Activated CD8-positive, alpha-beta memory T cell treated with anti-CD3 and anti-CD28 coated beads, Interleukin-2, amount 50 U/mL, for 4 hours (primary cell): ENCODE measurements around the gene MGLL.

ENCODE experiments used
- DNase-seq: peaks from one replicate; pipeline ENCODE4 v3.0.0-alpha.2; 2020

The MGLL gene

DNA sequence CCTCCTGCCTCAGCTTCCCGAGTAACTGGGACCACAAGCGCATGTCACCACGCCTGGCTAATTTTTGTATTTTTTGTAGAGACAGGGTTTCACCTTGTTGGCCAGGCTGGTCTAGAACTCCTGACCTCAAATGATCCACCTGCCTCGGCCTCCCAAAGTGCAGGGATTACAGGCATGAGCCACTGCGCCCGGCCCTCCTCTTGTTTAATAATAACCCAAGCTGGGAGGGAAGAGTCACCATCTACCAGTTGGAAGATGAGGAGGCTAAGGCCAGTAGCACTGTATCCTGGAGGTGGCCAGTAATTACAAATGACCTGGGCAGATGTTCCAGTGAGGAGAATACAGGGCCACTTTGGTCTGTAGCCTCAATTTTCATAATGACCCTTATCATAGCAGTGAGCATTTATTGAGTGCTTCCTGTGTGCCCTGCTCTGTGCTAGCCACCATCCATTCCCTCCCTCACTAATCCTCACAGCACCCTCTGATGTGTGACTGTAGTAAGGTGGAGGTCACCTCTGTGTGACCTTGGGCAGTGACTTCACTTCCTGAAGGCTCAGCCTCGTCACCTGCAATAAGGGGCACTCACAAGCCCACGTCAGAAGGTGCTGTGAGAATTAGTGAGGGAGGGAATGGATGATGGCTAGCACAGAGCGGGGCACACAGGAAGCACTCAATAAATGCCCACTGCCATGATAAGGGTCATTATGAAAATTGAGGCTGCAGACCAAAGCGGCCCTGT is 85.3 kb downstream of the MGLL start:
- no peak for DNase-seq

DNA sequence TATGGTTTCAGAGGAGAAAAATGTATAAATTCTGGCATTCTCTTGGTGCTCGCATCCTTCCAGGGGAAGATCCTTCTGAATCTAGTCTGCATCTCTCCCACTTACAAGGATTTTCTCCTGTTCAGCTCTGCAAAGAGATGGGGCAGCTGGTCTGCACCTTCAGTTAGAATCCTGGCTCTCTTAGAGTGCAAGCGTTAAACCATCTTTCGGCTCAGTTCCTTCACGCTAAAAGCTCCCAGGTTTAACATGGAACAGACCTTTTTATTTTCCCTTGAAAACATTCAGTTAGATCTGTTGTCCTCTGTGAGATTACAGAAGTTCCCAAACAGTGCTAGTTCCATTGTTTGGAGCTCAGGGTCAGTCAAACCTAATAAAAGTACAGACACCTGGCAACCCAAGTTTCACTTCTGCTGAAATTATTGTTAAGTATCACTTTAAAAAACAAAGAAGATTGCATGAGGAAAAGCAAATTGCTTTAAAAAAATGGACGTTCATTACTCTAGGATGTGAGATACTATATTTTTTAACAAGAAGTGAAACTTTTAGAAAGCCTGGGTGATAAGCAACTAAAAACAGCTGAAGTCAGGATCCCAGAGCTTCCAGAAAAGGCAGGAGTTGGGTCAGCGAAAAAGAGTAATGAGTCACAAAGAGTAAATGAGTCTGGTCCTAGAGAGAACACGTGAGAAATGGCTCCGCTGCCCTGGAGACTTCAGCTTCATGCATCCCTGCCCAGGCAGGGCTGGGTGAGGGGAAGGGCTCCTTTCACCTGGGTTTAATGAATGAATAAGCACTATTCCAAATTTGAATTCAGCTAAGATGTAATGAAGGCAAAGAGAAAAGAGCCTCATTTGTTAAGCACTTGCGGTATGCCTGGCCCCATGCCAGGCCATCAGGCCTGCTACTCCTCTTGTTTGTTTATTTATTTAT is 86.3 kb downstream of the MGLL start:
- DNase-seq: no peak

DNA sequence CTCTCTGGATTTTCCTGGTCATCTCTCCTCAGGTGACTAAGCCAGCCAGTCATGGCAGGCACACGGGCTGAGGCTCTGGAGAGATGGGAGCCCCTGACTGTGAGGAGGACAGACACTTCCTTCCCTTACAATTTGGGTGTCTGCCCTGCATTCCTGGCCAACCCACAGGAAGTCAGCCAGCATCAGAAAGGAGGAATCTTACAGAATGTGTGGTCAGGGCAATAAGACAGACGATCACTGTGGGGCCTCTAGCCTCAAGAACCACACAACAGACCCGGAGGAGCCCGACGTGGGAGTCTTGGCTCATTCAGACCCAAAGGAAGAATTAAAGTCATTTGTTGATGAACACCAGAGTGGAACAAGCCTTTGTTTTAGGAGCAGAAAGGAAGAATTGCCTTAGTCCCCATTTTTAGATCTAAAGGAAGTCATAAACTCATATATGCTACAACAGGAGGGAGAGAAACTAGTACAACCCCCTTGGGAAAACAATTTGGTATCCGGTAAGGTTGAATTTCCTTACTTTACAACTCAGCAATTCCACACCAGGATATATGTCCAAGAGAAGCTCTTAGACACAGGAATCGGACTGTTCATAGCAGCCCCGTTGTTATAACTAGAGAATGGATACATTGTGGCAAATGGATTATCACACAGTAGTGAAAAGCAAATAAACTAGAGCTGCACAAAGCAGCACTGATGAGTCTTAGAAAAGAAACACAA is 87.4 kb downstream of the MGLL start:
- DNase-seq: no peak

DNA sequence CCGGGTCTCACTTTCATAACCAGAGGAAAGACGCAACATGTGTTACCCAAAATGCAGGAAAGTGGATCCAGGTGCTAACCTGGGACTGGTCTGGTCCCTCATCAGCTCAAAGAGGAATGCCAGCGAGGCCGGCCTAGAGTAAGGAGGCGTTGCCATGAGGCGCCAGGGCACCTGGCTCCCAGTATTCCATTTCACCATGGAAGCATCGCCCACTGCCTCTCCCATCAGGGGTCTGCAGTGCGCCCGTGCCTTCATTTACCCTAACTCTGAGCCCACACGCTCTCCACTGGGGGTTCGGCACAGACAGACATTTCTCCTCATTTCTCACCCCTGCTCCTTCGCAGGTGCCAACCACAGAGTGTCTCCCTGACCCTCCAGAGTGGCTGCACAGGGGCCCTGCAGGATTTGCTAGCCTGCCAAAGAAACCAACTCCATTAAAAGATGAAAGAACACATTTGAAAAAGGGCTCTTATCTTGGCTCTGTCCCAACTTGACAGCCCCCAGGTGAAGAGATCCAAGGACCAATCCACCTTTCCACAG is 88.1 kb downstream of the MGLL start:
- no peak for DNase-seq

DNA sequence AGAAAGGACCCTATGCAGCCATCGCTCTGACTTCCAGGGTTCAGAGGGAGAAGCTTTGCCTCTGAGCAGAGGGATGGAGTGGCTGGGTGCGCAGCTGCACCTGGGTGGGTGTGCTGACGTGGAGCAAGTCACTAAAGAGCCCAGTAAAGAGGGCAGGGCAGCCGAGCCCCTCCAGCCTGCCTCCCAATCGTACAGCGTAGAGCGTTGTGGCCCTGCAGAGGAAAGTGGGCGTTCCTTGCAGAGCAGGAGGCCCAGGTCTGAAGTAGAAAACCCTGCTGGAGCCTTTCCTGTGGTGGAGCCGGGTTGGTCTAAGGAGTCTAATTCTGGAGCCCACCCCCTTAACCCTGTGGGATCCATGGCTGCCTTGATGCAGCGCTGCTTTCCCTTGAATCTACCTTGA is 88.5 kb downstream of the MGLL start:
- no peak for DNase-seq

DNA sequence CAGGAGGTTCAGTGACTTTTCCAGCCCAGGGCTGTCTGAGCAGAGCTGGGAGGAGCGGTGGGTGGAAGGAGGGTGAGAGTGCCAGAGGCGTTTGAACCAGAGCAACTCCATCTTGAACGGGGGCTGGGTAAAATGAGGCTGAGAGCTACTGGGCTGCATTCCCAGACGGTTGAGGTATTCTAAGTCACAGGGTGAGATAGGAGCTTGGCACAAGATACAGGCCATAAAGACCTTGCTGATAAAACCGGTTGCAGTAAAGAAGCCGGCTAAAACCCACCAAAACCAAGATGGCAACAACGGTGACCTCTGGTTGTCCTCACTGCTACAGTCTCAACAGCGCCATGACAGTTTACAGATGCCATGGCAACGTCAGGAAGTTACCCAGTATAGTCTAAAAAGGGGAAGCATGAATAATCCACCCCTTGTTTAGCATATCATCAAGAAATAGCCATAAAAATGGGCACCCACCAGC is 89.4 kb downstream of the MGLL start:
- no peak for DNase-seq

DNA sequence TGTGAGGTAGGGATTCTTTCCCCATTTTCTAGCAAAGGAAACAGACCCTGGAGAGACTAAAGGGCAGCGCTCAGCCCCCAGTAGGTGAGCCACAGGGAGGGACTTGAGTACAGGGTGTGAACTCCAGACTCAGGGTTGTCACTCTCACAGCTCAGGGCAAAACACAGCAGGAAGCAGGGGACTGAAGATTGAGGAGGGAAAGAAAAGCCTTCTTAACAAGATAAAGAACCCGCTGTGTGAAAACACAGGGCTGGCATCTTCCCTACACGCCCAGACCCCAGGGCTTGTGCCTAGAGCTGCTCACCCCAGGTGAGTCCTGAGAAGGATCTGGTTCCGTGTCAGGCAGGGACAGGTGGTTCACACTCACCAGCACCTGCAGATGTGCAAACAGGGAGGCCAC is 90.0 kb downstream of the MGLL start:
- DNase-seq: no peak

DNA sequence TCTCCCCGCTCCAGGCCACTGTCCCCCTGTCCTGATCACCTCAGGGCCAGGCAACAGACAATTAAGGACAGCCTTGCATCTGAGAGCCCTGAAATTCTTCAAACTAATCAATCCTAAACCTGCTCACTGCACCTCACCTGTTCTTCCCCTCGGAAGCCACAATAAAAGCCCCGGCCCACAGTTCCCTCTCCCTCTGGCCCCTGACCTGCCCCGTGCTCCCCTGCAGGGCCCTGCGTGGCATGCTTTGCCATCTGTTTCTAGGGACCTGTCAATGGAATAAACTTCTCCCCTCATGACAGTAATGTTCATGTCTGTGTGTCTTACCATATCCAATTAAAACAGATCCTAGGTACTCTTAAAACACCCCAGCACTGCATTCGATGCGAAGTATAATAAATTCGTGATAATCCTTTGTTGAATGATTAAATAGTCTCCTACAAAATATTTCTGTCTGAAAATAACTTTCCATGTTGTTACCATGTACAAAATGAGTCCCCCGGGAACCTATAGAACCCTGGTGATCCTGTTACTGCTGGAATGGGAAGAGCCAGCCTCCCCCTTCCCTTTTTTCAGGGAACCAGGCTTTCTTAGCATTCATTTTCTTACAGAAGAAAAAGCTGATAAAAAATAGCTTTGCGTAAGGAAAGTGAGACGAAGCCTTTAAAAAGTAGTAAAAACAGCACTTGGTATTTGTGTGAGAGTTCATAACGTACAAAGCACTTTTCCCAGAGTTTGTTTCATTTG is 90.6 kb downstream of the MGLL start:
- DNase-seq: no peak

DNA sequence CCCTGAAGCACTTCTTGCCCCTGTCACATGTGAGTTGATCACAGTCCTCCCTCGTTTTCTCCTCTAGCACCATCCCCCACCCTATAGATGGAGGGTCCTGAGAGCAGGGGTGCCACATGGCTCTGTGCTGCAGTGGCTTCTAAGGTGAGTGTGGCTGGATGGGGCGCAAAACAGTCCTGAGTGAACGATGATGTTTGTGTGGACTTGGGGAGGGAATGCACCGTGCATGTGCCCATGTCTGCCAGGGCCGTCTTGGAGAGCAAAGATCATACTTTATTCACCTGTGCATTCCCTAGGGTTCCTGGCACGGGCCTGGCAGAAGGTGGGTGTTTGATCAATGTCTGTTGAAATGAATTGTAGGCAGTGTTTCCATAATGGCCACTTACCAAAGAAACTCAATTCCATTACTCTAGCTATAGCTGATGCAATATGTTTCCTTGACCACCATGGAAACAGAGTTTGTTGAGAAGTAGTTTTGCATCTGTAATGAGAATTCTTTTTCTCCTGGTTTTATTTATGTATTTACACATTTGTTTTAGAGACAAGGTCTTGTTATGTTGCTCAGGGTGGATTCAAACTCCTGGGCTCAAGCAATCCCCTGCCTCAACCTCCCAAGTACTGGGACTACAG is 91.5 kb downstream of the MGLL start:
- DNase-seq: no peak

DNA sequence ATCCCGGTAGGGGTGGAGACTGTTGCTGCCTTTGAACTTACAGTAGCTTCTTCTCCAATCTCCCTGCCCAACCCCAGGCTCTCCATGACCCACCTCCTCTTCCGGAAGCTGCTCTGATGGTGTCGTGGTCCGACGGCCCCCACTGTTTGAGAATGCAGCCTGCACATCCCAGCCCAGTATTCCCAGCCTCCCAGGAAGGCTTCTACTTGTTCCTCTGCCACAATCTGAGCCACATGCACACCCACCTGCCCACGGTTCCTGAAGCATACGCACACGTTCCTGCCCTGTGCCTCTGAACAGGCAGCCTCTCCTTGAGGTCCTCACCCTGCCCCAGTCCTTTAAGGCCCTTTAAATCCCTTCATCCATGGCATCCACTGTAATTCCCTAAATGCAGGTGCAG is 92.1 kb downstream of the MGLL start:
- DNase-seq: no peak

DNA sequence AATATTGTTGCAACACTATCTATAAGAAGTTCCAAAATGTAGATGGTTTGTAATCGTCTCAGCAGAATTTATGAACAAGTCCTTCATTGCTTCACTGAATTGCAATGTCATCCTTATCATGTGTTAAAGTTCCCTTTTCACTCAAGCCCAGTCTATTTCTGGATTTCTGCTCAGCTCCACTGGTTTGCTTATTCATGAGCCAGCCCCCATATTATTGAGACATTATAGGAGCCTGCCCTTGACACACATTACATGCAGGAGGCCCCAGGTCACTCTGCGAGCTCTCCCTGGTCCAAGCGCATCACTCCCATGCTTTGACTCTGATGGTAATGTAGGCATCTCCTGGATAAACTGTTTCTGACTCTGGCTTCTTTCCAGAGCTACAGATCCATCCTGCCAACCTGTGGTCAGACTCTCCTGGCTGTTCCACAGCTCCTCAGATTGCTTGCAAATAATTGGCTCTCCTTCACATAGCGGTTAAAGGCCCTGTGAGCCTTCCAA is 92.7 kb downstream of the MGLL start:
- no peak for DNase-seq

DNA sequence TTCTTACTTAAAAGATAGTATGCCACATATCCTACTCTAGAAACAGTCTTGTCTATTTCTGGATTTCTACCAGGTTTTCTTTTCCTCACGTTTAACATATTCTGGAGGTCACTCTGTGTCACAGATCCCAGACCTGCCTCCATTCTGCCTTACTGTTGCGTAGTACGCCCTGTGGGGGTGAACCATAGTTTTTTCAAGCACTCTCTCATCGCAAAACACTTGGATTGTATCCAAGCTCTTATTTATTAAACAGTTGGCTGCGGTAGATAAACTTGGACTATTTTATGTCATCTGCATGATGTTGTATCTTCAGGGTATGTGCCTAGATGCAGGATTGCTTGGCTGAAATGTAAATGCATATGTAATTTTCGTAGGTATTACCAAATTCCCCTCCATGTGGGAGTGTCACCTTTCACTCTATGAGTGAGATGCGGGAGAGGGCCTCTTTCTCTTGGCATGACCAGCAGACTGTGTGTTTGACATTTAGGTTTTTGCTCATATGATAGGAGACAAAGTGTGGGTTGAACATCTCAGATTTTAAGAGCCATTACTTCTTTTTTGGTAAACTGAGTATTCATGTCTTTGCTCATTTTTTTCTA is 93.8 kb downstream of the MGLL start:
- DNase-seq: no peak

DNA sequence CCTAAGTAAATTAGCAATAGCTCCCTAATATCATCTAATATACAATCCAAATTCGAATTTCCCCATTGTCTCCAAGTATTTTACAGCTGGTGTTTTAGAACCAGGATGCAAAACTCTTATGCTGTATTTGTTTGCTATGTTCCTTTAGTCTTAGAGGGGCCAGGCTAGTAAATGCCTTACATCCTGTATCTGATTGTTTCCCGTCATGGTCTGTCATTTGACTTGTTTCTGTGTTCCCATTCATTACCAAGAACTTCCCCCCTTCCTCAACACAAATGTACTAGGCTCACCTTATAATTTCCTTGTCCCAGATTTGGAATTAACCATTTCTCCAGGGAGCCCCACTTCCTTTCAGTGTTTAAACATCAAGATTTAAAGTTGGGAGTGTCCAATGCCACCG is 95.4 kb downstream of the MGLL start:
- DNase-seq: no peak

DNA sequence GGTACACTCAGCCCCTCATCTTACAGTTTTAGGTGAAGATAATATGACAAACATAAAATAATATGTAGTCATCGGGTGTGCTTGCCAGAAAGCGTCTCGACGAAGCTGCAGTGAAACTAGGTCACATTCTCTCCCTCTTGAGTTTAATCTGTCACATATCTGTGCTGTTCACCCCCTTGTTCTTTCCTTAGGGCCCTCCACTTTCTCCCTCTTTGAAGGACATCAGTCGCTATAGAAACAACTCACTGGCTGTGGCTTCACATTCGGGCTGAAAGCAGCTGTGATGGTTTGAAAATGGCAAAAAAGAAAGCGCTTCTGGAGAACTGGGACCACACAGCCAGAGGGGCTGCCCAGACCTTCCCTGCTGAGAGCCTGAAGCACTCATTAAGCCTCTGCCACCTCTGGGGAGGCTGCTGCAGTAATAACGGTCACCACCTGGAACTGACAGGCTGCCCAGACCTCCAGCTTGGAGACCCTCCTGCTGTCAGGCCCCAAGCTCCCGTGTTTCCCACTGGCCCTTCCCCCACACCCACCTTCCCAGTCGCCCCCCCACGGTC is 99.2 kb downstream of the MGLL start:
- DNase-seq: no peak

DNA sequence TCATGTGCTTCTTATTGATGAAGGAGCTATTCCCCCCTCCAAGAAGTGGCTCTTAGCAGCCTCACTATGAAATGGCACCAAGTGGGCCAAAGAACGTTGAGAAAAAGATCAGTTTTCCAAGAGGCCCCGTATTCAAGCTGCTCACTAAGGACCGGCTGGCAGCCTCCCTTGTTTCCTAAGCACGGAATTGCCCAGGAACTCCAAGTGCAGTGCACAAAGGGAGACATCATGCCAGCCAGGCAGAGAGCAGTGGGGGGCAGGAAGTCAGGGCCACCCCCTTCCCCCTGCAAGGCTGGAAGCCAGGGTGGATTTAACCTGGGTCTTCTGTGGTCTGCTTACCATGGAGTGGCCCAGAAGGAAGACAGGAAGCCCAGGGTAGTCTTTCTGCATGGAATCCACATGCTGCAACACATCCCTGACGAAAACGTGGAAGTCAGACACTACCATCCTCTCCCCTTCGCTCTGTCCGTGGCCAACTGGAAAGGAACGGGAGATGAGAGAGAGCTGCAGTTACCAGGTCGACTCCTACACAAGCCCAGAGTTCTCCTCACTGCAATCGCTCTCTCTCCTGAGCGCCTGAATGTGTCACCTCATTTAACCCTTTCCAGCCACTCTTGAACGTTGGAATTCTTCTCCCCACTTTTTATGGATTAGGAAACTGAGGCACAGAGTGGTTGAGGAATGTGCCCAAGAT is 100.1 kb downstream of the MGLL start:
- DNase-seq: no peak

DNA sequence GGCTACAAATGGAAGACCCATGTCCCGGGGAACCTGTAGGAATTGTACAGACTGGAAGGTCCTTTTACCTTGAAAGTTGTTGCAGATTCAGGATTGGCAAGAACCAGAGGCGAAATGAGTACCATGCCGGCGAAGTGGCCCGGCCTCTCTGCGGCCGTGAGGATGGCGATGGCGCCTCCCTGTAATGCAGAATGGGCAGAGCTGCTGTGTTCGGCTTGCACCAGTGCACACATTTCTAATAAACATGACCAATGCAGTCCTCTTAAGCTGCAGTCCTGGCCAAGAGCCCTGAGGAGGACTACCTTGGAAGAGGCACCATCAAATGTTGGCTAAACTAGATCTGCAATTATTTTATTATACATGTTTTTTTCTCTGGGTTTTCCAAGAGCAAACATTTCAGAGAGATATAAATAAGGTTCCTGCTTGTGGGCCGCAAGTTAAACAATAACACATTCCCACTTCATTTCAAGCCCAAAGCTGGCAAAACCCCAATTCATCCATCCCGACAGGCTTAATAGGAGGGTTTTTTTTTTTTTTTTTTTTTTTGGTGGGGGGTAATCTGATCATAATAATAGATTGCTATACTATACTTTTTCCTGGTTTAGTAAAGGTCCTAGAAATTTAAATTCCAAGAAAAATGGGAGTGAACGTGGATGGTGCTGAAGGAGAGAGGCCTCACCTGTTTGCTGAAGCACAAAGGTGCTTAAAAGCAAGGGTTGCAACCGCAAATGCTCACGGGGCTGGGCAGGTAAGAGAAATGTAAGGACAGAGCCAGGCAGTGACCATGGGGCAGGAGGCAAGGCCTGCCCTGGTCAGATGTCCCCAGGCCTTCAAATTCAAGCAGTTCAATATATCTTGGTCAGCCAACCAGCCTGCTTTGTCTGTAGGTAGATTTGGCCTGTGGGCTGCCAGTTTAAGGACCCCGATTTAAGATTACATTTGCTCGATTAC is 101.1 kb downstream of the MGLL start:
- no peak for DNase-seq

DNA sequence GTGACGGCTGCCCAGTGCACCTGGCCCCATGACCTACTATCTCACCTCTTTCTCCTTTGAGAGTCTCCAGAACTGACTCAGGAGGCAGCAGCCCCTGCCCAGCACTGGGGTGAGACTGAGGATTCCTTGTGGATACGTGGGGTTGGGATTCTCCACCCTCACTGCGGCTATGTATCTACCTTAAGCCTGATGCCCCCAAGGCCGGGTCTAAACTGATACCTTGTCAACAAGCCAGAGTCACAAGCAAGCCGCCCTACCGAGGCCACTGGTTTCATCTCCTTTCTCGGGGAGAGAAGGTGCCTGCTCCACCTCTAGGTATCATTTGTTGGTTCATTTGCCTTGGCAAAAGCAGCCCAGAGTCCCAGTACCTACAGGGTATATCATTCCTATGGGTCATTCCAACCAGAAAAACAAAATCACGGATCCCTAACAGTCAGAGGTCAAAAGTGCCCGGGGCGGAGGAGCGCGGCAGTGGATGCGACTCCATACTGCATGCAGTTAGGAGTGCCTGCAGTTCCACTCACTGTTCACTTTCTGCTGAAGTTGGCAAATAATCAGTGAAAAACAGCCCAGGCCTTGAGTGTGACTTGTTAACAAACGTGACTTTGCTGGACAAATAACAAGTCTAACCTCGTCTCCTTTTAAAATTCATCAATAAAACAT is 102.0 kb downstream of the MGLL start:
- no peak for DNase-seq

DNA sequence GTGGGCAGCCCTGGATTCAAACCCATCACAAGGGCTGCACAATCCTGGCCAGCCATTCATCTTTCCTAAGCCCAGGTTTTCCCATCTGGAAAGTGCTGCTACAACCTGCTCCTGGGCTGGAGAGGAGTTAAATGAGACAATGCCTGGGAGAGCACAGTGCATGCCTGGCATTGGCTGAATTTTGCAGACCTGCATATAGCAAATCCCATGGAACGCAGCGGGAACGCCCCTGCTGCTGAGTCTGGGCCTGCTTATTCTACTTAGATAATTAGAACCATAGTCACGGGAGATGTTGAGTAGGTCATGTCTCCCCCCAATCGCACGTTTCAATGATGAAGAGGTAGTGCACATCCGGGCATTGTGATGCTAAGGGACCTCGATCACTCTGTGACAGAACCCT is 102.9 kb downstream of the MGLL start:
- no peak for DNase-seq

DNA sequence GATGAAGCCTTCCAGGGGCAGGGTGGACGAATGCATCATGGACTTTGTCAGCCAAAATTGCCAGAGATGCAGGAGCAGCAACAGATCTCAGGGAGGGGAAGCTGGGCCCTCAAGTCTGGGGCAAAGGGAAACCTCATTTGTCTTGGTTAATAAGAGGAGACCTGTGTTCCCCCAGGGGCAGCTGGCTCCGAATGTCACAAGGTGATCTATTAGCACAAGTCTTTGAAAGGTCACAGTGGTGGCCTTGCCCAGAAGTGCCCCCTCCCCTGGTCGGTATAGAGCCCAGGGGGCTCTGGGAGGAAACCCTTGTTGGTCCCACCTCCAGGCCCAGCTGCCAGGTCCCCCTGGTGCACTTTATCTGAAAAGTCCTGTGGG is 103.4 kb downstream of the MGLL start:
- DNase-seq: no peak
